HG03045 (cell line): ENCODE results near the gene CHI3L2.
"Not testable (repeated sequence)": the region's sequence is repeated elsewhere in the genome, so short reads cannot be mapped to it uniquely, and the experiment has no call there.

ENCODE experiments used
- ATAC-seq: cut with Tn5 transposase; IDR thresholded peaks from one replicate; pipeline ENCODE4 v1.9.1; 2021; ENCODE audit warnings: mild to moderate bottlenecking, moderate library complexity; ENCODE audit not compliant: unreplicated experiment

CHI3L2 gene

DNA sequence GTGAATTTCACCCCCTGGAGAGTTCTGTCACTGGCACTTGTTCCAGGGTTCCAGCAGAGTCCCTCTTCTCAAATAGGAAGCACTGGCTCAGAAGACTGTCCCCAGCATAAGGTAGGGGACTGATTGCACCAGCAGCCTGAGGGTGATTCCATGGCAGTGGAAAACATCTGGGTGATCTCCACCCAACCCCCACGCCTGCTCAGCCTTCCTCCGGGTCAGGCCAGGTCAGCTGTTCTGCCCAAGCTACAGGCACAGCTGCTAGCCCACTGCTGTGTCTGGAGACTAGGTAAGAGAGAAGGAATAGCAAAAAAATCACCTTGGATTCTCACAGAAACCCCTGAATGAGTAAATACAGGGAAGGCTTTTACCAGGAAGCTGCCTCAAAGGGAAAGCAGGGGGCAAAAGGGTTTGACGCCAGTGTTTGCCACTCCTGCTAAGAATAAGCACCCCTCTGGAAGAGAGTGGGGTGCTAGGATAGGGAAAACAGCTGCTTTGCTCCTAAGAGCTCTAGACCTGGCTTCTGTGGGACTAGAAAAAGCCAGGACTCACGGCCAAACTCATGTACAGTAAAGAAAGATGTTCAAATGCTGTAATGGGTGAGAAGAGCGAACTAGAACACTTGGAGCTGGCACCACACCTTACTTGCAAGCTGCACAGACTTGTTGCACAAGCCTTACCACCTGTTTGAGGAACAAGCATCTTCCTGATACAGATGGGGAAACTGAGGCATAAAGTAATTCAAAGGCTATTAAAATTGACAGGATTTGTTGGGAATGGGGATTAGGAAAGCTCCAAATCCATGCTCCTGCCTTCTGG lies 26.0 kb upstream of the CHI3L2 start:
- ATAC-seq = no peak

- no peak for ATAC-seq
Measured at GRCh38 chr1:111202366-111202706, 25.2 kb upstream of the CHI3L2 start.

DNA sequence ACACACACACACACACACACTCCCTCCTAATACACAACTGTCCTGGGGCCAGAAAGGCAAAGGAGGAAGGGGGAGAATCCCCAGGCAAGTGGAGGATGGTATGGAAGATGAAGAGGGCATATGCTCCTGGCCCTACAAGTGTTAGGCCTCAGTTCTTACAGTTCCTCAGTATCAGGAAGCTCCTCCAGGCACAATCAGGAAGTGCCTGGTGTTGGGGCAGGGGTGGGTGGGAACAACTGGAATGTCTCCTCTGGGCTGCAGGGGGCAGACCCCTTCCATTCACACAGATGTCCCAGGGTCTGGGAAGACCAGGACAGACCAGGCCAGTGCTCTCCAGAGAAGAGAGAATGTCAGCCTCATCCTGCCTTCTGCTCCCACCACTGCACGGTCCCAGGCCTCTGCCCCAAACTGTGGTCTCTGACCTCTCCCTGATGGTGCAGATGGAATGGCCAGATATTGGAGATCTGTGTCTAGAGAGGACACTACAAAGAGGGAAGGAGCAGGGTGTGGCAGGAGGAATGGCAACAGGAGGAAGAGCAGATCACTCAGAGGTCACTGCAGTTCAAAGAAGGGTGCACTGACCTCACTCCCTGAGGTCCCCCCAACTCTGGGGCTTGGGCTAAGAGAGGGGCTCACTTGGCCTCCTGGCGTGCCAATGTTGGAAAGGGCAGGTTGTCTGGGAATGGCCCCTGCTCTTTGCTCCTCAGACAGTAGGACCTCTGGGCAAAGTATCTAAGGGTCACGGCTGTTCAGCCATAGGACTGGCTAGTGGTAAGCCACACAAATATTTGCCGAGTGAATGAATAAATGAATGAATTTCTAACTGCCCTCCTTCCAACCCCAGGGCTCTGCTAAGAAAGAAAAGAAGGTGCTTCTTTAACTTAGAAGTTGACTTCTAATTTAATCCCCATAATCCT lies 24.5 kb upstream of the CHI3L2 start:
- ATAC-seq = no peak

DNA sequence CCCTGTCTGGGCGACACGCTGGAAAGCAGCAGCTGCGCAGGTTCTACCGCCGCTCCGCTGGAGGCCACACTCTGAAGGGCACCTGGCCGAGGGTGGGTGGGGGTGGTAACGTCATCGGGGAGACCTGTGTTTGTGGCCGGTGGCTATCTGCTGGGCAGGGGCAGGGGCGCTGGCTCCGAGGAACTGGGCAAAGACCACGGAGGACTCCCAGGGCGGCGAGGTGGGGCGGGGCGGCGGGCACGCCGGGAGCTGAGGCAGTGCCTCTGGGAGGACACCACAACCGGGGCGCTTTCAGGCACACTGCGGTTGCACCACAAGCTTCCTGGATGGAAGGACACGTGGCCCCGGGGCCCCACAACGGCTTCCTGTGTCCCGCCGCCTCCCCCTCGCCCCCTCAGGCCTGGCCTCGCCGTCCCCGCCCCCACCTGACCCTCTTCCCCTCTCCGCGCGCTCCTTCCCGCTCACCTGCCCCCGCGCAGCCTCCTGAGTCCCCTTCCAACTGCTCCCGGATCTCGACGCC lies 23.8 kb upstream of the CHI3L2 start:
- peak; percentile 47 for ATAC-seq

DNA sequence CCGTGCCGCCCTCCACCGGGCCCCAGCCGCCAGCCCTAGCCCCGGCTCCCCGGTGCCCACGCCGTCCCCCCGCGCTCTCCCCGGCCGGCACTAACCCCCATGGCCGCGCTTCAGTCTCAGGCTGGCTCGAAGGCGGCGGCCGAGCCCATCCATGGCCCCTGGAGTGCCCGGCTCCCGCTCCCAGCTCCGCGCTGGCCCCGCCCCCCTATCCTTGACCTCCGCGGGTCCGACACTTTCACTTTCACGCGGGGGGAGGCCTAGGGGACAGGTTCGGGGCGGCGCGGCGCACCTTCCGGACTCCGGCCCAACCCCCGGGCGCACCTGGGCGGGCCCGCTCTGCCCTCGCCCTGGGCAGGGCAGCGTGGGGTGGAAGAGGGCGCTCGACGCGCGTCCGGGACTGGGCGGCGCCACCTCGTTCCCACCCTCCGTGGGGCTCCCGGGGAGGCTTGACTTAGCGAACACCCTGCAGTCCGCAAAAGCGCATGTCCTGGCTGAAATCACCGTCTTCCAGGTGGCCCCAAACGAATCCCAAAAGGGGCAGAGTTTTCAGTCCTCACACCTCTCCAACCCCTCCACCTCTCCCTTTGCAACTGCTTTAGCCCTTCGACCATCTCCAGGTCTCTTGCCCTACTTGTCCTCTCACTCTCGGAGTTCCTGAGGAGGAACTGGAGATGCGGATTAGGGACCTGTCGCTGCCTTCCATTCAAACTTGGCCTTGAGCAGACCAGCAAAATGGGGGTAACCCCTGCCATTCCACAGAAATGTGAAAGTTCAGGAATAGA lies 23.1 kb upstream of the CHI3L2 start:
- peak; percentile 78 for ATAC-seq

- ATAC-seq = no peak
Measured at GRCh38 chr1:111204983-111205713, 22.4 kb upstream of the CHI3L2 start.

DNA sequence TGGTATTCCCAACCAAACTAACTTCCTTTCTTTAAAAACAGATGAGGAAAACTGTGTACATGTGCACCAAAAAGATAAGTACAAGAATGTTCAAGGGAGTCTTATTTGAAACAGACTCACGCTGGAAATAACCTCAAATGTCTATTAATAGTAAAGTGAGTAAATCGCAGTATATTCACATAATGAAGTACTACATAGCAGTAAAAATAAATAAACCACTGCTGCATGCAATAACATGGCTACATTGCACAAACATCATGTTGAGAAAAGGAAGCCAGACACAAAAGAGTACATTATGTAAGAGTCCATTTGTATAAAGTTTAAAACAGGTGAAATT lies 21.8 kb upstream of the CHI3L2 start:
- ATAC-seq = no peak

GRCh38 chr1:111208921-111209320 lies 18.6 kb upstream of the CHI3L2 start:
- ATAC-seq = no peak

- no peak for ATAC-seq
Measured at GRCh38 chr1:111209622-111210021, 17.9 kb upstream of the CHI3L2 start.

- ATAC-seq = no peak
Measured at GRCh38 chr1:111211921-111212320, 15.6 kb upstream of the CHI3L2 start.

DNA sequence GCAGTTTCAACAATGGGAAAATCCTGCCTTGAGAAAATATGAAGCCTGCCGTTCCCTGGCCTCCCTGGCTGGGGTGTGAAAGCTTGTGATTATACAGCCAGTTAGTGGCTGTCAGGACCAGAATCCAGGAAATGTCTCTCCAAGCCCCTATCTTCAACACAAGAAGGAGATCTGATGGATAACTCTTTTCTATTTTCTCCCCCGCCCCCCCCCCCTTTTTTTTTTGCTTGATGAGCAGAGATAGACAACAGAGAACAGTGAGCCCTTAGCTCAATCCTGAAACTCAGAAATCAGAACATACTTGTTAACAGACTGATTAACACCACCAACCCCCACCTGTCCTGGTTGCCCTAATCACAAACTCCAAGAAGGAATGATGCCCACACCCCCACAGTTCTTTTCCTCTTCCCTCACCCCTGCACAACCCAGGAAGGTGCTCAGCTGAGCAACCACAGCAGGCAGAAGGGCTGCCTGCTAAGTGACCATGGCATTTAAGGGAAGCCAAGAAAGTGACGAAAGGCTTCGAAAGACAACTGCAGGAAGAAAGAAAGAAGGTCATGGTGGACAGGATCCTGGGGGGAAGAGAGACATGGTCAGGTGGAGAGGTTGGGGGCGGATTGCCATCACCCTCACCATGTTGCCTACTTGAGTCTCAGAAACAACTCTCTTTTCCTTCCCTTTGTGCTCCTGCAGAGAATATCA lies 14.7 kb upstream of the CHI3L2 start:
- ATAC-seq = no peak

- no peak for ATAC-seq
Measured at GRCh38 chr1:111213412-111213811, 14.1 kb upstream of the CHI3L2 start.

DNA sequence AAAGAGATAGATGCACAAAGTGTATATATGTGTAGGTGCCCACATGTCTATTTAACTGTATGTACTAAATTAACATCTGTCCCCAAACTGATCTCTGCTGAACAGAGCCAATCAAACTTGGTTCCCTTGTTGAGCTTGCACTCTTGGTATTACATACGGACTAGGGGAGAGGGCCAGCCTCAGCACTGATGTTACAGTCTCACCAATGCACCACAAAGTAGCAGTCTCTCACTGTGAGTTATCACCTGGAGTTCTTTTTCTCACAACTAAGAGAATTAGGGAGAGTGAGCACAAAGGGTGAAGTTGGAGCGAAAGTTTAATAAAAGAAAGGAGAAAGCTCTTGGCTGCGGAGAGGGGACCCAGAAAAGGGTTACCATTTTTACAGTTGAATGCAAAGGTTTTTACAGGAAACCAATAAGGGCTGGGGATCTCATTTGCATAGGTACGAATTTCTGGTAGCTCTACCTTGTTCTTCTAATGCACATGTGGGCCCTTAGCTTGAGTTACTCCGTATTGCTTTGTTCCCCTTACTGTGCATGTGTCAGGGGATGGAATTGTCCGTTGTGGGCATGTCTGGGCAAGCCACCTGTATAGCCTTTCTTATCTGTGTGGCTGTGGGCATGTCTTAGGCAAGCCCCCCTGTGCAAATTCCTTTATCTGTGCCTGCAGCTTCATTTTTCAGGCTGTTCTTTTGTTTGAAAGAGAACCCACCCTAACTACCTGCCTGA lies 13.3 kb upstream of the CHI3L2 start:
- no peak for ATAC-seq

- ATAC-seq = no peak
Measured at GRCh38 chr1:111214884-111215283, 12.6 kb upstream of the CHI3L2 start.

DNA sequence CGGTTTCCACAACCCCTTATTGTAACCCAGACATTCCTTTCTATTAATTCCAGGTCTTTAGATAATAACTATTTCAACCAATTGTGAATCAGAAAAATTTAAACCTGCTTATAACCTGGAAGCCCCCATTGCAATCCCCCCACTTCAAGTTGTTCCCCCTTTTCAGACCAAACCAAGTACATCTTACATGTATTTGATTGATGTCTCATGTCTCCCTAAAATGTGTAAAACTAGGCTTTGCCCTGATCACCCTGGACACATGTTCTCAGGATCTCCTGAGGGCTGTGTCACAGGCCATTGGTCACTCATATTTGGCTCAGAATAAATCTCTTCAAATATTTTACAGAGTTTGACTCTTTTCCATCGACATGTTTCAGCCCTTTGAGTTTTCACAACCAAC lies 12.2 kb upstream of the CHI3L2 start:
- not testable (repeated sequence) for ATAC-seq

GRCh38 chr1:111216751-111217150 lies 10.8 kb upstream of the CHI3L2 start:
- no peak for ATAC-seq

GRCh38 chr1:111217183-111217910 lies 10.2 kb upstream of the CHI3L2 start:
- ATAC-seq = no peak

DNA sequence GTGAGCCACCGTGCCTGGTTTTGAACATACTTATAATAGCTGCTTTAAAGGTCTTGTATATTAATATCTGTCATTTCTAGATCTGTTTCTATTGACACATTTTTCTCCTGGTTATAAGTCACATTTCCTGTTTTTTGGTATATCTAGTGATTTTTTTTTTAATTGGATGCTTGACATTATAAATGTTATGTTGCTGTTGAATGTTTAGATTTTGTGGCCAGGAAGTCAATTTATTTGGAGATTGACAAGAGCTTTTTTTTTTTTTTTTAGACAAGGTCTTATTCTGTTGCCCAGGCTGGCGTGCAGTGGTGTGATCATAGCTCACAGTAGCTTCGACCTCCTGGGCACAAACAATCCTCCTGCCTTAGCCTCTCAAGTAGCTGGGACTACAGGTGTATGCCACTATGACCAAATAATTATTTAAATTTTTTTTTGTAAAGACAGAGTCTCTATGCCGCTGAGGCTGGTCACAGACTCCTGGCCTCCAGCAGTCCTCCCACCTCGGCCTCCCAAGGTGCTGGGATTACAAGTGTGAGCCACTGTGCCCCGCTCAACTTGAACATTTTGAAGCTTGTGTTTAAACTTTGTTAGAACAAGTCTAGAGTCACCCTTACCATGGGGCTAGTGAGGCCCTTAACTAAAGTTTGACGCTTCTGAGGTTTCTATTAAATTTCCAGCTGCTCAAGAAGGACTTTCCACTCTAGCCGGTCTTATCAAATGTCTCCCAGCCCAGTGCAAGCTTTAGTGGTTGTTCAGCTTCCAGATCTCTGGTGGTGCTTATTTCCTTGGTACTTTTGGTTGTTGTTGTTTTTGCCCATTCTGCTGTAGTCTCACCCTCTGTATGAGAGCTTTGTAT lies 8.6 kb upstream of the CHI3L2 start:
- no peak for ATAC-seq
